ENCODE results near the gene RBP3. TPM values are rescaled to one million over a fixed set of nuclear protein-coding genes. Genes with fewer than 3 reads are reported as not detected.

Gene RBP3
- total RNA-seq, 2 experiments from 2014 or later, result not detected

DNA sequence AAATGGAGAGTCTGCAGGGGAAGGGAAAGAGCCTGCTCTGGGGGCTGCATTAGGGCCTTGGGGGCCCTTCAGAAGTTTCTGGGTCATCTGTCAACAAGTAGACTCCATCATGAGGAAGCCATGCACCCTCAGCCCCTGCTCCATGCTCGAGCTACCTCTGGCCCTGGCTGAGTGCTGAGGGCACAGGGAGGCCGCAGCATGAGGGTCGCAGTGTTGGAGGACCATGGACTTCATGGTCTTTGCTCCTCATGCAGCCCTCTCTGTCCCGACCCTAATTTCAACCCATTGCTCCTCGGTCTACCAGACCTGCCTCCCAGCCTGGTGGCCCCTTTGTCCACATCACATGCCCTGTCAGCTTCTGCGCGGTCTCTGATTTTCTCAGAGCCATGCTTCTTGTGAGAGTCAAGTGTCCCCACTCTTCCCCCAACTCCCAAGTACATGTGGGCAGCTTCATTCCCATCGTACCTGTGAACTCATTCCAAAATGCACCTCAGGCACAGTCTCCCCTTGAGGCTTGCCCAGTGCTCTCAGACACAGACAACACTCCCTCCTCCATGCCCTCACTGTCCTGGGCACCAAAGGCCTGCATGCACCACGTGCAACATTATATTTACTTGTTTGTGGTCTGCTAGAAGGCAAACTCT is 21.2 kb downstream of the RBP3 start:
- Mint-ChIP-seq H3K9me3 (ENCODE audit: low read depth) (no peaks in the 10 kb centered on the region), H3K4me3 (no peak overlapping the region), H3K4me1 (no peaks in the 10 kb centered on the region), H3K27ac (no peak overlapping the region), H3K27me3 (no peaks in the 10 kb centered on the region), H3K36me3 (ENCODE audit: low read depth) (no peaks in the 10 kb centered on the region)
- intact Hi-C loops (cut with DNase I, micrococcal nuclease), result no loop called here
- ATAC-seq (no peak), DNase-seq (no peak)
- ChIA-PET POLR2A (no interaction called here), CTCF (interaction anchor here (0.6 kb wide), 1 partner anchor 53 kb away, joined by 3 read pairs; no protein-coding TSS in a partner anchor)

DNA sequence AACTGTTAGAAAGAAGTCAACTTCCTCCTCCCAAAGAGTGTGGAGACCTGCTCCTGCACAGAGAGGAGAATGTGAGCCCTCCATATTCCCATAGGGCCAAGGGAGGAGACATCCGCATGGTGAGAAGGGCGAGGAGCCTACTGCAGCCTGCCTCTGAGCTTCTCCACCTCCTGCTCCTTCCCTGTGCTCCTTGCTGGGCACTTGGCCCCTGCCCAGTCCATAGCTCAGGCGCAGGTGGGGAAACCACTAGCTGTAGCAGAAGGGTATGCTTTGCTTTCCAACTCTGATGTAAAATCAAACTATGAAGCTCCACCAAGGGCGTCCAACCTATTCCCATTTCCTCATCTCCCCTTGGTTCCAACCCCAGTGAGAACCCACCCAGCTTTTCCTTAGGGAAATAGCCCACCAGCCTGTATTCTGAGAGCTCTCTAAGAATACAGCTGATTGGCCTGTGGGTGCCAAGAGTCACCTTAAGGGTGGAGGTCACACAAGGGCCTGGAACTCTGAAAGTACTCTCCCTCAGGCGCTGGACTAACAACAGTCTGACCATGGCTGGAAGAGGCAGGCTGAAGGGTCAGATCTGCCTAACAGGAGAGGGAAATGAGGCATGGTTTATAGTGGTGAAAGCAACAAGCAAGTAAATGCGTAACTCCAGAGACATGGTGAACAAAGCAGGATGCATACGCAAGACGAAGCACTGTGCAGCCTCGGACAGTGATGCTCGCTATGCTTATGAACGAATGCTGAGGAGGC is 22.0 kb downstream of the RBP3 start:
- ATAC-seq (no peak), DNase-seq (no peak)
- H3K4me1 Mint-ChIP-seq, result no peaks in the 10 kb centered on the region
- H3K27me3 Mint-ChIP-seq, result no peaks in the 10 kb centered on the region
- H3K9me3 Mint-ChIP-seq (ENCODE audit: low read depth), result no peaks in the 10 kb centered on the region
- no peak overlapping the region for H3K27ac Mint-ChIP-seq
- H3K4me3 Mint-ChIP-seq, result no peak overlapping the region
- H3K36me3 Mint-ChIP-seq (ENCODE audit: low read depth), result no peaks in the 10 kb centered on the region
- ChIA-PET POLR2A (no interaction called here), CTCF (interaction anchor here (0.7 kb wide), 1 partner anchor 56 kb away, joined by 3 read pairs; no protein-coding TSS in a partner anchor)
- intact Hi-C loops (cut with DNase I, micrococcal nuclease), result no loop called here

DNA sequence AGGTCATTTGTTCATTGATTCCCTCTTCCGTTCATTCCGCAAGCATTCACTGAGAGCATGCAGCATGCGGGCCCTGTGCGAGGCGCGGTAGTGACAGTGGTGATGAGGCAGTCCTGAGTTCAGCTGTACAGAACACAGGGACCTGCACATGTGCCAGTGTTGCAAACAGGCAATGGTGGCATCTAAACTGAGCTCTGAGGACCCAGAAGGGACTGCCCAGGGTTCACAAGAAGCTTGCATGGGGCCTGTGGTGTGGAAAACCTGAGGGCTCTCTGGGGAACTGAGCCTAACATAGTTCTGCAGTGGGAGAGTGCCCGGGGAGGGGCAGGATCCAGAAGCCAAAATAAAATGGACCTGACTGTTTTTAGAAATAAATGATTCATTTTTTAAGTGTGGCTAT is 22.7 kb downstream of the RBP3 start:
- Mint-ChIP-seq H3K4me1 (no peaks in the 10 kb centered on the region), H3K27ac (no peak overlapping the region), H3K4me3 (no peak overlapping the region), H3K27me3 (peaks cover 4% of the 10 kb centered on the region), H3K9me3 (ENCODE audit: low read depth) (no peaks in the 10 kb centered on the region), H3K36me3 (ENCODE audit: low read depth) (no peaks in the 10 kb centered on the region)
- ChIA-PET POLR2A (no interaction called here), CTCF (interaction anchor here (0.7 kb wide), 1 partner anchor 57 kb away, joined by 3 read pairs; no protein-coding TSS in a partner anchor)
- ATAC-seq (no peak), DNase-seq (no peak)
- intact Hi-C loops (cut with DNase I, micrococcal nuclease), result no loop called here

DNA sequence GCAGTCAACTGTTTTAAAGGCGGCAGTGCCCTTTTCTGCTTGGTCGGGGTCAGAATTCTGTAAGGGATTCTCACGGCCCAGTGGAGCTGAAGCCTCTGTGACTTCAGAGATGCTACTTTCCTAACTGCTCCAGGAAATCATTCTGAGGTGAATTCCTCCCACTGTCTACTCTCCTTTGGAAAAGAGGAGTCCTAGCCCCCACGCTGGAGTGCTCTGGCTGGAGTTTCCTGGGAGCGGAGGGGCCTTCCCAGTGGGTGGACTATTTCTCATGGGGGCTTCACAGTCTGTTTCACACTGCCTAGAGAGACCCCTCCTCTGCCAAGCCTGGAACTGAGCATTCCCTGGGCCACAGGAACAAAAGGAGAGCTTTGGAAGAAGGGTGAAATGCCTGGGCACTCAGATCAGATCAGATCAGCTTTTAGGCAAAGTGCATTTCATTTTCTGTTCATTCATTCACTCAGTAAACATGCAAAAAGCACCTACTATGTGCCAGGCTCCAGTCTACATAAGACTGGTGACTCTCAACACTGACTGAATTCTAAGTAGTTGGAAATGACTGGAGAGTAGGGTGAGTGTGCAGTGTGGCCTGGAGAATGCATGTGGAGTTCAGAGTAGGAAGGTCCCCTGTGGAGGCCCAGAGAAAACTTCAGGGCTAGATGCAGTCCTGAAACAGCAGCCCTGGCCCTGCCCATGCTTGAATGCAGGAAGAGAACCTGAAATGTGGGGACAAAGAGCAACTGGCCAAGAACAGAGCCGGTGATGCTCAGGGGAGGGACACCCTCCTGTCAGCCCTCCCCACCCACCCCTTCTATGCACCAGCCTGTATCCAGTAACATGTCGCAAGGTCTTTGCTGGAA is 23.7 kb downstream of the RBP3 start:
- H3K4me3 Mint-ChIP-seq, result no peak overlapping the region
- no peaks in the 10 kb centered on the region for H3K4me1 Mint-ChIP-seq
- H3K36me3 Mint-ChIP-seq (ENCODE audit: low read depth), result no peaks in the 10 kb centered on the region
- no peaks in the 10 kb centered on the region for H3K9me3 Mint-ChIP-seq (ENCODE audit: low read depth)
- DNase-seq, result no peak
- no peak overlapping the region for H3K27ac Mint-ChIP-seq
- peaks cover 10% of the 10 kb centered on the region for H3K27me3 Mint-ChIP-seq
- ChIA-PET POLR2A (no interaction called here), CTCF (interaction anchor here (1.3 kb wide), 2 partner anchors 9 to 11 kb away, joined by 3 to 6 read pairs; no protein-coding TSS in a partner anchor)
- intact Hi-C loops (cut with DNase I, micrococcal nuclease), result loop anchor here in 1 of 2 experiments (2.0 kb wide), 1 partner anchor 21 kb away; no protein-coding TSS in a partner anchor
- ATAC-seq, result no peak

GRCh38 chr10:47372726-47373125 is 24.6 kb downstream of the RBP3 start:
- no peak for ATAC-seq
- H3K4me3 Mint-ChIP-seq, result no peak overlapping the region
- H3K27me3 Mint-ChIP-seq, result peaks cover 18% of the 10 kb centered on the region
- POLR2A ChIA-PET, result no interaction called here
- no peaks in the 10 kb centered on the region for H3K9me3 Mint-ChIP-seq (ENCODE audit: low read depth)
- intact Hi-C loops (cut with DNase I, micrococcal nuclease), result loop anchor here in 1 of 2 experiments (2.0 kb wide), 1 partner anchor 20 kb away; no protein-coding TSS in a partner anchor
- no peak for DNase-seq
- CTCF ChIA-PET, result interaction anchor here (0.6 to 1.3 kb wide), 3 partner anchors 8 to 60 kb away, joined by 3 to 6 read pairs (median 3); no protein-coding TSS in a partner anchor
- no peak overlapping the region for H3K27ac Mint-ChIP-seq
- H3K4me1 Mint-ChIP-seq, result peaks cover 4% of the 10 kb centered on the region
- no peaks in the 10 kb centered on the region for H3K36me3 Mint-ChIP-seq (ENCODE audit: low read depth)

- H3K4me3 Mint-ChIP-seq, result no peak overlapping the region
- CTCF ChIA-PET, result interaction anchor here (0.7 to 0.9 kb wide), 2 partner anchors 10 to 51 kb away, joined by 3 to 4 read pairs; no protein-coding TSS in a partner anchor
- H3K36me3 Mint-ChIP-seq (ENCODE audit: low read depth), result no peaks in the 10 kb centered on the region
- ATAC-seq (no peak), DNase-seq (no peak)
- peaks cover 4% of the 10 kb centered on the region for H3K4me1 Mint-ChIP-seq
- POLR2A ChIA-PET, result no interaction called here
- H3K27me3 Mint-ChIP-seq, result peaks cover 22% of the 10 kb centered on the region
- intact Hi-C loops (cut with DNase I, micrococcal nuclease), result no loop called here
- no peak overlapping the region for H3K27ac Mint-ChIP-seq
- H3K9me3 Mint-ChIP-seq (ENCODE audit: low read depth), result no peaks in the 10 kb centered on the region
These were observed 26.7 kb downstream of the RBP3 start for GRCh38 chr10:47374611-47375536.

DNA sequence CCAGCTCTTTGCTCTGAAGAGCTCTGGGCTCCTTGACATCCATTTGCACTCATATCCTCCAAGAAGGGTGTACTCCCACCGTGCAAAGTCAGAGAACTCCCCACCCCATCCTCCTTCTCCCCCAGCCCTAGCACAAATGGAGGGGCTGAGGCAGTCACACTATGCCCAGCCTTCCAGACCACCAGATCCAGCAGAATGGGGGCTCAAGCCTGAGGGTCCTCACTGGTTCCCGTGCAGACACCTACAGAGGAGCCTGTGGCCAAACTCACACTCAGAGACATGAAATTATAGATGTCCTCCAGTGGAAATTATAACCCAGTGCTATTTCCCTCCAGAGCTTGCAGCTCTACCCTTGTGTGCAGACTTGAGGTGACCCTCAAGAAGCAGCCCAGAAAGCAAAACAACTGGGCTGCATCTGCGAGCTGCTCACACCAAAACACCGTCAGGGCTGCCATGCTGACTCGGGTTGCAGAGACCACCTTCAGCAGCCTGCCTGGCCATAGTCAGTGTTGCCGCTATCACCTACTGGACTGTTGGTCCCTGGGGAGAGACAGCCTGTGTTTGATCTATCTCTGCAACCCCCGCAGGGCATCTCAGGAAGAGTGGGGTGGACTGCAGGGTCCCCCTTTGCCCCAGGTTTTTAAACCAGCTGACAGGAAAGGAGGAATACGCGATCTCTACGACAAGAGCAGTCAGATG is 28.5 kb downstream of the RBP3 start:
- ChIA-PET POLR2A (no interaction called here), CTCF (interaction anchor here (1.0 kb wide), 1 partner anchor 102 kb away, joined by 3 read pairs; no protein-coding TSS in a partner anchor)
- DNase-seq, result no peak
- H3K27ac Mint-ChIP-seq, result no peak overlapping the region
- H3K4me3 Mint-ChIP-seq, result no peak overlapping the region
- no peaks in the 10 kb centered on the region for H3K36me3 Mint-ChIP-seq (ENCODE audit: low read depth)
- intact Hi-C loops (cut with DNase I, micrococcal nuclease), result no loop called here
- H3K9me3 Mint-ChIP-seq (ENCODE audit: low read depth), result no peaks in the 10 kb centered on the region
- H3K27me3 Mint-ChIP-seq, result peaks cover 28% of the 10 kb centered on the region
- ATAC-seq, result no peak
- H3K4me1 Mint-ChIP-seq, result peaks cover 4% of the 10 kb centered on the region

DNA sequence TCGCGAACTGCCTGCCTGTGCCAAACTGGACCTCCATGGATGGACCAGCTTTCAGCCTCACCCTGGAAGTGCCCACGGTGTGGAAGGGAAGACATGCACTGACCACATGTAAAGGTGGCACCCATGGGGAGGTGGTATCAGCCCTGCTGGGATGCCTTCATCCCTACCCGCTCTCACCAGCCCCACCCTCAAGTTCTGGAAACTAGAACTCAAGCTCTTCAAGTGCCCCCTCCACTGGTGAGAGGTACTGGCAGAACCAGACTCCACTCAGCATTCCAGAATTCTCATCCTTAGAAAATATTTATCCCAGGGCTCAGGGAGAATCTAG is 30.0 kb downstream of the RBP3 start:
- no peaks in the 10 kb centered on the region for H3K36me3 Mint-ChIP-seq (ENCODE audit: low read depth)

DNA sequence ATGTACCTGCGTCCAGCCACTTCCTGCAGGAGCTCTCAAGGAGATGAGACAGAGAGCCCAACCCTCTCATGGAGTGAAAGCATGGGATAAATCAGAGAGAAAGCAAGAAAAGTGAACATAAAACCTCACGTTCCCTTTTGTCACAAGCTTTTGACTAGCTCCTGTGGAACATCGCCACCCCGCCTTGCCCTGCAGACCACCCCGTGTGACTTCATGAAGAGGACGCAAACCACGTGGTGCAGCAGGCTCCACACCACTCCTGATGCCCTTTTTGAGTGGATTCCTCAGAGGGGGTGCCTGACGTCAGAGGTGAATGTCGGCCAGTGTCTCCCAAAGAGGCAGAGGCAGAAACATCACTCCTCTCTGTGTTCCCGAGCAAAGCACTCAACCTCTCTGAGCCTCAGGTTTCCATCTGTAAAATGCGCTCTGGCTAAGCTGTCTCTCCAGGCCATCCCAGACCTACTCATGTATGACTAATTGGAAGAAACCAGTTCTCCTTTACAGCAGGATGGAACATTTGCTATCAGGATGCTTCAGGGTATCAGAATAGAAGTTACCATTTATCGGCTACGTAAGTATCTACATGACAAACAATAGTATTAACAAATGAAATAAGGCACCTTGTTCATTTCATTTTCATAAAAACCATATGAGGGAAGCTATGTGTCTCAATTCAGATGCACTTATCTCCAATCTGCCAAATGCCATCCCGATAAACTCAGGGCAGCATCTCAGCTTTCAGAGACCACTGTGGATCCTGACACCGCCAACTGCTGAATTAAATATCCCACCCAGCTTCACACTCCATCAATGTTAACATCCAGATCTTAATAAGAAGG is 30.7 kb downstream of the RBP3 start:
- DNase-seq (no peak), ATAC-seq (no peak)
- no peak overlapping the region for H3K4me3 Mint-ChIP-seq
- peaks cover 10% of the 10 kb centered on the region for H3K4me1 Mint-ChIP-seq
- H3K27me3 Mint-ChIP-seq, result peaks cover 40% of the 10 kb centered on the region
- ChIA-PET POLR2A (no interaction called here), CTCF (interaction anchor here (1.3 kb wide), 1 partner anchor 1095 kb away, joined by 4 read pairs; no protein-coding TSS in a partner anchor)
- no peaks in the 10 kb centered on the region for H3K9me3 Mint-ChIP-seq (ENCODE audit: low read depth)
- intact Hi-C loops (cut with DNase I, micrococcal nuclease), result no loop called here
- H3K27ac Mint-ChIP-seq, result no peak overlapping the region
- H3K36me3 Mint-ChIP-seq (ENCODE audit: low read depth), result no peaks in the 10 kb centered on the region

More for the DNA sequence above, 30.0 kb downstream of the RBP3 start:
- DNase-seq (no peak), ATAC-seq (no peak)
- Mint-ChIP-seq H3K9me3 (ENCODE audit: low read depth) (no peaks in the 10 kb centered on the region), H3K4me3 (no peak overlapping the region), H3K27me3 (peaks cover 34% of the 10 kb centered on the region), H3K27ac (no peak overlapping the region), H3K4me1 (peaks cover 4% of the 10 kb centered on the region)
- CTCF ChIA-PET, result no interaction called here
- POLR2A ChIA-PET, result no interaction called here
- intact Hi-C loops (cut with DNase I, micrococcal nuclease), result no loop called here

DNA sequence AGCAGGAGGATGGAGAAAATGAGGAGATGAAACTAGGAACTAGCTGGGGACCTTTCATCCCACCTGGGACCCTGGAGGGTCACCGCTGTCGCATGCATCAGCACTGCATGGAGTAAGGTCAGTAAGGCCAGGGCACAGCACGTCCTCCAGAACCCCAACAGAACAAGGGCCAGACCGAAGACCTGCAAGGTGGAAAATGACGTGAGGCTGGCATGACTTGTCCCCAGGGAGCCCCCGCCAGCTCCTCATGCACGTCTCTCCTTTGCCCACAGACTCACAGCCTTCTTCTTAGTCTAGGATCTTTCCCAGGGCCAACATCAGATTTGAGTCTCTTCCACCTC is 31.3 kb downstream of the RBP3 start:
- Mint-ChIP-seq H3K27me3 (peaks cover 42% of the 10 kb centered on the region), H3K9me3 (ENCODE audit: low read depth) (no peaks in the 10 kb centered on the region), H3K4me1 (peaks cover 12% of the 10 kb centered on the region), H3K4me3 (no peak overlapping the region), H3K36me3 (ENCODE audit: low read depth) (no peaks in the 10 kb centered on the region), H3K27ac (no peak overlapping the region)
- ChIA-PET POLR2A (no interaction called here), CTCF (interaction anchor here (0.7 to 1.3 kb wide), 2 partner anchors 9 to 1096 kb away, joined by 3 to 4 read pairs; no protein-coding TSS in a partner anchor)
- intact Hi-C loops (cut with DNase I, micrococcal nuclease), result no loop called here
- ATAC-seq (no peak), DNase-seq (no peak)

Measured in activated CD4-positive, alpha-beta T cell treated with anti-CD3 and anti-CD28 coated beads for 36 hours (primary cell).